Amniotic stem cell (primary cell): ENCODE data around the gene DCTN2.
A peak's percentile ranks its signal among the peaks of the same experiment; 100 is the strongest.
"Not testable (repeated sequence)": the region's sequence is repeated elsewhere in the genome, so short reads cannot be mapped to it uniquely, and the experiment has no call there.

Experiments
- DNase-seq: peaks from one replicate; lab custom pipeline; 2025; lab: John Stamatoyannopoulos, UW

DCTN2 gene

DNA sequence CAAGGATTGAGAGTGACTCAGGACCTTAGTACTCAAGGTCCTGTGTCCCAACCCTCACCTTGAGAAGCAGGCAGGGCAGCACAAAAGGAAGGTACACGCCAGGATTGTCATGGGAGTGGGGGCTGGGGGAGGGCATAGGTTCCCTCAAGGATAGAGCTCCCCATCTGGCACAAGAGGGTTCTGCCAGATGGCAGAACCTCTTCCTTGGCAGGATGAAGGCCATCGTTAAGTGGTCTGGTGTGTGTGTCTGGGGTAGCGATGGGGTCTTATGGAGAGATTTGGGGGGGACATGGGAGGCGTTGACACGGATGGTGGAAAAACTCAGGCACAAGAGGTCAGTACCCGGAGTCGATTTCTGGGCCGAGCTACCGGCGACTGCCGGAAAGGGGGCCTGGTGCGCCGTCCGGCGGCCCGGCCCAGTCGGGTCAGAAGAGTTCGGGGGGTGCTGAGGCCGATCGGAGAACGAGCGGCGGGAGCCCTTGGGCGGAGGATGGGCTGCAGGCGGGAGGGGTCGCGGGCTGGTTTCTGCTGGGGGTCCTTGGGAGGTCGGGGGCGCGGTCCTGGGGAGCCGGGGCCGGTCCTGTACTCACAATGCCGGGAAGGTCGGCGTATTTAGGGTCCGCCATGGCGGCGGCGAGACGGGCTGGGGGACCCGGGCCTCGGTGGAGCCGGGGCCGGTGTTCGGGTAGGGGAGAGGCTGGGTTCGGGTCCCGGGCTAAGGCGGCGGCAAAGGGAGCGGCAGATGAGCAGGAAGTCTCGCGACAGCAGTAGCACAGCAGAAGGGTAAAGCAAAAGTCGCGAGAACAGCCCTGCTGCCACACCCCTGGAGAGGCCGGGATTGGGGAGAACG lies at the start of gene DCTN2:
Gene DCTN2, minus strand, starts transcription at position 755 of the 850 bp plus-strand sequence. Its CDS starts 129 bp downstream, at position 626.
- DNase-seq = peak; percentile 95

DNA sequence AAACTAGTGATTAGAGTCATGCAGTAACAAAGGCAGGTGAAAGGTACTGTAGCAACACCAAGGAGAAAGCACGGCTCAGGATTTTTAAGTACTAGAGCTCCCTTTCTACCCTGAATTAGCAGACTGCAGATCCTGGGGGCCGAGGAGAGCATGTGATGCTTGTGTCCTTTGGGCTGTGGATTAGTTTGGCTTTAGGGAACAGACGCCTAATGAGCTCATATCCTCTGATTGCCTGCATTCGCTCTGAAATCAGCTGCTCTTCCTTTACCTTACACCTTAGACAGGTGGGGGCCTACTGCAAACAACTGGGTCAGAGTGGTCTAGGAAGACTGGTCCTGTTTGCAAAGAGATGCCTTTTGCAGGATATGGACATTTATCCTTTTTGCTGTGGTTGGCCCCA lies 46.2 kb upstream of the DCTN2 start:
- no peak for DNase-seq

DNA sequence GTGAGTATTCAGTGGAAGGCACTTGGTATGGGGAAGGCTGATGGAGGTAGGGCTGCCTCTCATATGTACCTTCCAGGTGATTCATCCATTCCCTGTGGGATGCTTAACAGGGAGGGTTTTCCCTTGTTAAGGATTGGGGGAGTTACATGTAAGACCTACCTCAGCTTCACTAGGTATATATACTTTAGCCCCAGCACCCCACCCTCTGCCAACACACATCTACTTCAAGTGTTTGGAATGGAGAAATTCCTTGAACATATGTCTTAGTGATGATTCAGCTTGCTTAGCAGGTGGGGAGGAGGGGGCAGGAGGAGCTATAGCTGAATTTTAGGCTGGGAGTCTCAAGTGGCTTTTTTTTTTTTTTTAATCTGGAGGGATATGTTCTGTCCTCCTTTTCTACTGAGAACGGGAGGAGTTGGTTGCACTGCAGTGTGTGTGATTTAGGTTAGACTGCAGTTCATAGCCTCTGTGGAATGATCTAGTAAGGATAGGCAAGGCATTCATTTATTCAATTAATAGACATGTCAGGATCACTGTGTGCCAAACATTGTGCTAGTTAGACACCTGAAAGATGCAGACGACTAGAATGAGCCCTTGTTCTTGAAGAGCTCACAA lies 45.7 kb upstream of the DCTN2 start:
- DNase-seq = no peak

- DNase-seq = no peak
Observed at GRCh38 chr12:57591782-57592325, 44.9 kb upstream of the DCTN2 start.

- no peak for DNase-seq
Observed at GRCh38 chr12:57590864-57591781, 44.1 kb upstream of the DCTN2 start, which contains the start of gene PIP4K2C. Gene PIP4K2C (plus strand): TSS chr12:57591192. CDS start chr12:57591290, 98 bp downstream.

DNA sequence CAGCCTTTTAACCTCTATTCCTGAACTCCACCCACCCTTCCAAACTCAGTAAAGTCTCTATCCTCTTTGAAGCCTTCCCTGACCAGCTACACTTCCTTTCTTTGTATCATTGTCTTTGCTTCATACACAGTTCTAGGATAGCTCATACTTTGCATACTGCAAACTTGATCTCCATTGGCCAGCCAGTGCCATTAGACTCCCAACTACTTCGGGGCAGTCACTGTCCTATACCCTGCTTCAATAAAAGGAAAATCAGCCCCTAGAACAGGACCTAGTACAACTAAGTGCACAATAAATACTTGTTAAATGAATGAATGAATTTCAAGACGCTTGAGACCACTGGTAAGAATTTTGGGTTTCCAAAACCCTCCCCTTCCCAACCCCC lies 43.5 kb upstream of the DCTN2 start:
- no peak for DNase-seq

- not testable (repeated sequence) for DNase-seq
Observed at GRCh38 chr12:57588951-57589610, 42.1 kb upstream of the DCTN2 start.

DNA sequence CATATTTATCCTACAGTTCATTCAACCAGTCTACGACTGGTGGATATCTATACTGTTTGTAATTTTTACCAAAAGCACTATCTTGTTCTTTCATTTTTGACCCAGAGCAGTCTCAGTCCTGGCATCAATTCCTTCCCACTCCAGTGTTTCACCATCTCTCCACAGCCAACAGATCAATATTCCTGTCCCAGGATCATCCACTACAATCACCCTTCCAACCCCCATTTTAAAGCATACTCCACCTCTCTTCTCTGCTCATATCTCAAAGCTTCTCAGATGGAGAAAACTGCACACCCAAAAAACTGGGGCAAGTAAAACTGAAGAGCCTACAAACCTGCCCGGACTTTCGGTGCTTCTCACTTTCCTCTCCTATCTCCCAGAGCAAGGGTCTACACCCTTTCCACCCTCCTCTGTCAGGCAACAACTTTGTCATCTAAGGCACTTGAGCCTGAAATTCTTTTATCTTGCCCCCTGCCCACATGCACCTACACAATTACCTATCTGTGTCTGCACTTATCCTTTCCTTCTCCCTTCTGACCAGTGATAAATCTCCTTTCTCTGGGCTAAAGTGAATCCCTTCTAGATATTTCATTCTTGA lies 39.9 kb upstream of the DCTN2 start:
- no peak for DNase-seq

- DNase-seq = no peak
Observed at GRCh38 chr12:57586128-57586527, 39.1 kb upstream of the DCTN2 start.

GRCh38 chr12:57585156-57585555 lies 38.2 kb upstream of the DCTN2 start:
- no peak for DNase-seq

DNA sequence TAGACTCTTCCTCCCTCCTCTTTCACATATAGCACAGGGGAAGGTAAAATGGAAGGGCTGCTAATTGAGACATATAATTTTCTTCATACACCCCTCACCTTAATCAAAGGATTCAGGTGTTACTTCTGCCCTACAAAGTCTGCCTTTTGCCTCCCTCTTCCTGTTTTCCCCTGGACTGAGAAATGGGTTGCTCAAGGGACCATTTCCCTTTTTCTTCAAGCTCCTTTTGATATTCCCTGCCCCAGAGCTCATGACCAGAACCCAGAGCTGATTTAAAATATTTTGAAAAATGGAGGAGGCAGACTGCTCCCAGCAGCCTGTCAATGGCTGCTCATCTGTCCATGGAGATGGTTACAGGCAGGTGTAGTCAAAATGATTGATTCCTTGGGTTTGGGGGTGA lies 37.7 kb upstream of the DCTN2 start:
- DNase-seq = no peak

DNA sequence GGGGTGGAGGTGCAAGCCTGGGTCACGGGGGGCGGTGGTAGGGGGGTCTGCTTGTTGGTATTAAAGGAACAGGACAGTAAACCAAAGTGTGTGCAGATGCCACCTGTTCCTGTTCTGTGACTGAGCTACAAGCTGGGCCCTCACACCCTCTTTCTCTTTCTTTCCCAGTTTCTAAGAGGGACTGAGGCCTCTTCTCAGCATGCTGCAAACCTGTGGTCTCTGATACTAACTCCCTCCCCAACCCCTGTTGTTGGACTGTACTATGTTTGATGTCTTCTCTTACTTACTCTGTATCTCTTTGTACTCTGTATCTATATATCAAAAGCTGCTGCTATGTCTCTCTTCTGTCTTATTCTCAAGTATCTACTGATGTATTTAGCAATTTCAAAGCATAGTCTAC lies 37.1 kb upstream of the DCTN2 start:
- no peak for DNase-seq

DNA sequence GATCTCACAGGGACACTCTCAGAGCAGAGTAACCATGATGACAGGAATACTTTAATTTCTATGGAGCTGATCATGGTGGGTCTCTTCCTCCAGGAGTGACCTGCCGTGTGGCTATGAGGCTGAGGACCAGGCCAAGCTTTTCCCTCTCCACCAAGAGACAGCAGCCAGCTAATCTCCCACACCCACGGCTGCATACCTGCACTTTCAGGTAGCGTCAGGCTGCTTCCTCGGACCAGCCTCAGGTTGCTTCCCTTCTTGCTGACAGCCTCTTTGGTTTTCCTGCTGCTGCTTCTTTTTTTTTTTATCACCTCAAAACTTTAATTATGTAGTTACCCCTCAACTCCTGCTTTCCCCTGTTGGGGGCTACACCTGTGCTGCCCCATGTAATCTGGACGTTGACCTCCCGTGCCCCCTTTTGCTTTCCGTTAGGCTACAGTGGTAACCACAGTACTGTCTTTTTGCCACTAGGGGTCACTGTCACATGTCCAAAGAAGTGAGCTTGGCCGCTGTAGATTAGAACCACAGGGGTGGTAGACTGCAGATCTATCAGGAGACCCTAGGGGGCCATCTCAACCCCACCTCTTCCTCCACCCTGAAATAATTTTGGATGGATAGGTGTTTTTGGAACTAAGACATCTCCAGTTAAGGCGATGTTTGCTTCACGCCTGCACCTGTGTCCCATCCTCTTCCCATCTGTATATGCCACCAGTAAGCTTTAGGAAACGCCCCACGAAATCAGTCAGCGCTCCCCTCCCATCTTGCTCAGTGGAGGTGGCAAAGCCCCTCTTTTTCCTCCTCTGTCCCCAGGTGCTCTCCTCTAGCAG lies 36.2 kb upstream of the DCTN2 start:
- DNase-seq = peak; percentile 71

DNA sequence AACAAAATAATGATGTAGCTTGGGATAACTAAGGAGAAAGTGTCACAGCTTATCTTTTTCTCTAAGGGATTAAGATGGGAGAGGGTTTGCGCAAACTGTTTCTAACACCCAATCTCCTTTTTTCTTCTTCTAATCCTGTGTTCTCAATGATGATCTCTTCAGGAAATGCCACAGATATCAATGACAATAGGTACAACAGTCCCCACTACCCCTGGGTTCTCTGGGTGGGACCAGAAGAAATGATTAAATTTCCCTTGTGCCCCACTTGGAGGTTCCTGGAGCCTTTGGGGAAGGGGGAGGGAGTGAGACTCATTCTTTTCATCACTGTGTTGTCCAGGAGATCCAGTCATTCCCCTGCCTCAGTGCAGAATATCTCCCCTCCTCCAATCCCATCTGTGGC lies 35.4 kb upstream of the DCTN2 start:
- DNase-seq = no peak

DNA sequence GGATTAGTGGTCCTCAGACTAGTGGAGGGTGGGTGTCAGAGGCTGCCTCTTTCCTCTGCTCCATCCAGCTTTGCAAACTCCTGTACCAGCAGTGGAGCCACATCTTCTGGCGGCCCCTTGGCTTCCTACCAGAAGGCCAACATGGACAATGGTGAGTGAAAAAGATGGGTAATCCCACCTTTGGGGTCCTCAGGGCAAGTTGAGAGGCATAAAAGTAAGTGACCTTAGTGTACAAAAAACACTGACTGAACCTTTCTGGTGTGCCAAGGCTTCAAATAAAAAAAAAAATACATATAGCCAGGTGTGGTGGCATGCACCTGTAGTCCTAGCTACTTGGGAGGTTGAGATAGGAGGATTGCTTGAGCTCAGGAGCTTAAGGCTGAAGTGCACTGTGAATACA lies 34.8 kb upstream of the DCTN2 start:
- no peak for DNase-seq

- no peak for DNase-seq
Observed at GRCh38 chr12:57580466-57580795, 33.4 kb upstream of the DCTN2 start.

- no peak for DNase-seq
Observed at GRCh38 chr12:57579677-57580465, 32.9 kb upstream of the DCTN2 start.

GRCh38 chr12:57579011-57579410 lies 32.0 kb upstream of the DCTN2 start:
- DNase-seq = no peak

DNA sequence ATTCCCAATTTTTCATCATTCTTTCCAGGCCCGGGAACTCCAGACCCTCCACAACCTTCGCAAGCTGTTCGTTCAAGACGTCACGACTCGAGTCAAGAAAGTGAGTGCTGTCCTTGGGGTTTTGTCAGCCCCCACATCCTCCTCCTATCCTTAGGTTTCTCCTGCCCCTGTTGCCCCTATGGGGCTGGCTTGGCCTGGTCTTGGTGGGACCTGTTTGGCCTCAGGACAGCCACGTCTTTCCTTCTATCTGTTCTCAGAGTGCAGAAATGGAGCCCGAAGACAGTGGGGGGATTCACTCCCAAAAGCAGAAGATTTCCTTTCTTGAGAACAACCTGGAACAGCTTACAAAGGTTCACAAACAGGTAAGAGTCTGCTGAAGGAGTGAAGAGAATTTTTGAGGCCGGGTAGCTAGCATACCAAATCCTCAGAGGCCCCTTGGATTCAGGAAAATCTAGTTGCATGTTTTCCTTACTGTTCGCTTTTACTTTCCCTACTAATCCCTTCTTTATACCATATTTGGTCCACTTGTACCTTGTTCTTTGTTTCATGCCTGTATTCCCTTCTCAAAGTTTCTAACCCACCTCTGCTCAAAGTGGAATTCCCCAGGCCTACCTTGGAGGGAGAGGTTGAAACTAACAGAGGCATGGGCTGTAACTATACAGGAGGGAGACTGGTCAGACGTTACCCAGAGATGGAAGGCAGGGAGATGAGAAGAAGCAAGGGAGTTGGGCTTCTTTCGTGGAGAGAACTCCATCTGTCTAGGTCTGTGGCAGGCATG lies 31.2 kb upstream of the DCTN2 start:
- no peak for DNase-seq
